K562 (cell line): ENCODE results near the gene LRRC30. TPM values are rescaled to one million over a fixed set of nuclear protein-coding genes. Genes with fewer than 3 reads are reported as not detected.

Experiments used
- CTCF ChIP-seq, 3 experiments: IDR thresholded peaks in 2 of 3; conservative IDR thresholded peaks in 1 of 3; 2 replicates each; pipeline ENCODE4 v1.5.1; 2011 to 2012; ENCODE audit warnings: low read length in 3 of 3, mild to moderate bottlenecking in 3 of 3, control low read depth in 2 of 3, improper control_type of control experiment in 1 of 3, inconsistent platforms in 1 of 3, low read depth in 1 of 3, mixed read lengths in 1 of 3, moderate library complexity in 1 of 3; ENCODE audit not compliant: insufficient read depth in 2 of 3
- ZBTB40 ChIP-seq, 2 experiments: fragments of 450-650 bp in 1 of 2; sonication (generic) in 1 of 2; formaldehyde crosslinking in 1 of 2; IDR thresholded peaks; 2 replicates each; pipeline versions ENCODE4 v1.7.1 to v1.9.0; 2016 to 2022; ENCODE audit warnings: inconsistent platforms in 1 of 2, mild to moderate bottlenecking in 1 of 2, missing genetic modification reagents in 1 of 2
- polyA plus RNA-seq, 8 experiments: library from polyadenylated mRNA; depleted of rRNA in 4 of 8; stranded (reverse) in 5 of 8; unstranded in 3 of 8; fragments of >200 nt; fragmentation: Nextera tagmentation in 2 of 8; fragmentation: Illumina TruSeq in 1 of 8; extraction: Ambion mirVana in 2 of 8; extraction: Trizol in 1 of 8; gene quantifications; 2 replicates each; pipeline versions ENCODE4 v1.2.1 to v1.2.3, GENCODE V29; 2011 to 2014; ENCODE audit warnings: inconsistent platforms in 1 of 8, missing spikeins in 1 of 8
- total RNA-seq, 7 experiments: library from RNA; depleted of rRNA in 6 of 7; stranded (reverse); fragments of >200 nt in 6 of 7; fragmentation: Illumina TruSeq in 2 of 7; extraction: Trizol in 2 of 7; gene quantifications; 2 replicates each; pipeline versions ENCODE4 v1.2.1 to v1.2.3, GENCODE V29; 2011 to 2021; ENCODE audit warnings: low replicate concordance in 1 of 7

The LRRC30 gene
- total and polyA plus RNA-seq, 9 of the 15 experiments (the other 6 are each of a cell fraction or from before 2014, with no cell fraction given), result not detected

- no peak for TF ChIP-seq ZBTB40 (IDR thresholded peaks at IDR 0.05)
- no peak for TF ChIP-seq ZBTB40 (CRISPR knock-in tag; IDR thresholded peaks at IDR 0.05)
- TF ChIP-seq CTCF (IDR thresholded peaks at IDR 0.05 in 2 of 3, conservative IDR thresholded peaks at IDR 0.05 in 1 of 3; ENCODE audit: insufficient read depth in 2 of 3, low read depth in 1 of 3, low read length in 3 of 3), result no peak
These were observed 23.4 kb upstream of the LRRC30 start (continued) for GRCh38 chr18:7207366-7207915.
